Hypothalamus (tissue), 51 donors: ENCODE measurements around the gene NINJ1.
A peak's percentile ranks its signal among the peaks of the same experiment; 100 is the strongest.

Experiments used
- DNase-seq, 51 donors: peaks; one replicate each; lab custom pipeline; 2025; lab: John Stamatoyannopoulos, UW

NINJ1 gene

DNA sequence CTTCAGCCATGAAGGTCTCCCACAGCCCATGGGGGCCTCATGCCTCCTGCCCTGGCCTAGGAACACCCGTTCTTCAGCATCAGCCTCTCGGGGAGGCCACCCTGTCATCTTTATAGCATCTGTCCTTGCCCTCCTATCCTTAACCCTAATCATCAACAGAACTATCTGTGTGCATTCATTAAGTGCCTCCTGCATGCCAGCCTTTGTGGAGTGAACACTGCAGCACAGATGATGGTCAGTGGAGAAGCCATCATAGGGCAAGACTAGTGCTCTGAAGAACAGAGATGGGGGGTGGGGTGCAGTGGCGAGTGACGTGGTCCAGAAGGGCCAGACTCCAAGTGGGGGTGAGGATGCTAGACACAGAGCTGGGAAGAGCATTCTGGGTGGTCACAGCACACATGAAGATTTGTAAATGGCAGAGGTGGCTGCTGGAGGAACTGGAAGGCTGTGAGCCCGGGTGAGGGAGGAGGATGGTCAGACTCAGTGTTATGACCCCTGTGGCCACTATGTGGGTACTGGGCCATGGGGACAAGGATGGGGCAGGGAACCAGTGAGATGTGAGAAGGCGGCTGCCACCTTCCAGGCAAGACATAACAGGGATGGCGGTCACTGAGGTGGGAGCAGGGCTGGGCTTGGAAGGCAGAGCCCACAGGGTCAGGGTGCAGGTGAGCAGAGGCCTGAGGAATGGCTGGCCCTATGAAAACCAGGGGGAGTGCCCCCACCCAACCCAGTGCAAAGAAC is 41.6 kb downstream of the NINJ1 start:
- DNase-seq, result no peak

DNA sequence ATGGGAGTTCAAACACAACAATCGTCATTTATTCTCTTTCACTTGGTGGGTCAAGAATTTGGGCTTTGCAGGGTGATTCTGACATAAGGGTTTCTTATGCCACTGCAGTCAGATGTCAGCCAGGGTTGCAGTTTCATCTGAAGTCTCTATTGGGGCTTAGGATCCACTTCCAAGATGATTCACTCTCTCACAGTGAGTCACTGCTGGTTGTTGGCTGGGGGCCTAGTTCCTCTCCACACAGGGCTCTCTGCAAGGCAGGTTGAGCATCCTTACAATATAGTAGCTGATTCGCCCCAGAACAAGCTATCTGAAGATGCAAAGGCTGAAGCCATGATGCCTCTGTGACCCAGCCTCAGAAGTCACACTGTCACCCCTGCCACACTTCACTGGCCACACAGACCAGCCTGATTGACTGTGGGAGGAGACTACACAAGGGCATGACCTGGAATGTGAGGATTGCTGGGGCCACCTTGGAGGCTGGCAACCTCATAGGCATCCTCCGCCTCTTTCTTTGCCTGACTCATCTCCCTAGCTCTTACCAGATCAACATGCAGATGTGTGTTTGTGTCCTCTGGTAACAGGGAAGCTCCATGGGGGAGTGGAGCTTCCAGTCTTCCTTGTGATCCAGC is 42.5 kb downstream of the NINJ1 start:
- DNase-seq, result peak in 2 of 51 donors; percentile 27 to 54

DNA sequence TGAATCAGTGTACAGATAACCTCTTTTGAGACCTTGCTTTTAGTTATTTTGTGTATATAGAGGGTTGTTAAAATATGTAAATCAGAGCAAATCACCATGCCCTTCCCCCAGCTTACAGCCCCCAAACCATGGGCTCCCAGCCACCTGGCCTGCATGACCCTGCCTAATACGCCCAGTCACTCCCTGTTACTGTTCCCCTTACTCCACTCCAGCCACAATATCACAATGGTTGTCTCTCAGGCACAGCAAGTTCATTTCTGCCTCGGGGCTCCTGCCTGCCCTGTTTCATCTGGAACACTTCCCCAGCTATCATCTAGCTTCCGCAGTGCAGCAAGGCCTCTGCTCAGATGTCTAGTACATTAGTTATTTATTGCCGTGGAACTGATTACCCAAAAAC is 43.0 kb downstream of the NINJ1 start:
- DNase-seq, result no peak

DNA sequence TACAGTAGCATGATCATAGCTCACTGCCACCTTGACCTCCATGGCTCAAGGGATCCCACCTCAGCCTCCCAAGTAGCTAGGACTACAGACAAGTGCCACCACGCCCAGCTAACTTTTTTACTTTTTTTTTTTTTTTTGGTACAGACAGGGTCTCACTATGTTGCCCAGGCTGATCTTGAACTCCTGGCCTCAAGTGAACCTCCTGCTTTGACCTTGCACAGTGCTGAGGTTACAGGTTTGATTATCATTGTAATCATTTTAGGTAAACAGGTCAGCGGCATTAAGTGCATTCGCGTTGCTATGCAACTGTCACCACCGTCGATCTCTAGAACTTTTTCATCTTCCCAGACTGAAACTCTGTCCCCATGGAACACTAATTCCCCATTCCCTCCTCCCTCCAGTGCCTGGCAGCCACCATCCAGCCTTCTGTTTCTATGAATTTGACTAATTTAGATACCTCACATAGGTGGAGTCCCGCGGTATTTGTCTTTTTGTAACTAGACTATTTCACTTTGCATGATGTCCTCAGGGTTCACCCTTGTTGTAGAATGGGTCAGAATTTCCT is 43.9 kb downstream of the NINJ1 start:
- DNase-seq, result no peak

GRCh38 chr9:93089481-93089991 is 44.5 kb downstream of the NINJ1 start:
- no peak for DNase-seq

DNA sequence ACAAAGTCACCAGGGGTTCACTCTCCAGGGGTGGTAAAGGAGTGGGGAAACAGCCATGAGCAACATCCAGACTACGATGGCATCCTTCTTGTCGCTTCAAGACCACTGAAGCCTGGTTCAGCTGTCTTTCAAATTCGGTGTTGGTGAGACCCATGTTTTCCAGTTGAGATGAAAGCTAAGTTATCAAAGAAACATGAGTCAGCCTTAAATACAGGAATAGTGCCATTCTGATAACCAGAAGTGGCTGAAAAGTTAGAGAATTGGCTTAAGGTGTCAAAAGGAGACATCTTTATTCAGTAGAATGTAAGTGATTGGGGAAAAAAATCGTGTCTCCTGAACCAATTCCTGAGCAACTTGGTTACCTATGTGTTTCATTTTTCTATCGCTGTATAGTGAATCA is 45.0 kb downstream of the NINJ1 start:
- no peak for DNase-seq

- no peak for DNase-seq
Observed at GRCh38 chr9:93088656-93089015, 45.4 kb downstream of the NINJ1 start.

DNA sequence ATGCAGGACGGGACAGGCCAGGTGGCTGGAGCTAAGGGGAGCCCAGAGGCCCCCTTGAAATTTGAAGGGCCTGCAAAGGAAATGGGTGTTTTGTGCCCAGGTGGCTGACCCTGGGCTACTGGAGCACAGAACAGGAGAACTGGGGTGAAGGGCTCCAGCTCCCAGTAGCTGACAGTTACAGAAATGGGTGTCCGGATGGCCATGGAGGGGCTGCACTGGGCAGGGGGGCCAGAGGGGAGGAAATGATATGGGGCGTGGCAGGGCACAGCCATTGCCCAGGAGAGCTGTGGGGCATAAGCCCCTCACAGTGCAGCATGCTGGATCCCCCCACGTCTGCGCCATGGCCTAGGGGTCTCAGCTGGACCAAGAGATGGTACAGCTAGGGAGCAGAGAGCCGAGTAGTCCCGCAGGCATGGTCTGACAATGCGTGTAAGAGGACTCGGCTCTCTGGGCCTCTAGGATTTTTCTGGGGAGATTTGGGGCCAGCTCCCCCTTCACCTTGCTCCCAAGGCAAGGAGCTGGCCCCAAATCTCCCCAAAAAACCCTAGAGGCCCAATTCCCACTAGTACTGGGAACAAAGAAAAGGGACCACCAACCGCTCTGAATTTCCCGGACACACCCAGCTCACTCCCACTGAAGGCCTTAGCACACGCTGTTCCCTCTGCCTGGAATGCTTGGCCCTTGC is 45.9 kb downstream of the NINJ1 start:
- no peak for DNase-seq

DNA sequence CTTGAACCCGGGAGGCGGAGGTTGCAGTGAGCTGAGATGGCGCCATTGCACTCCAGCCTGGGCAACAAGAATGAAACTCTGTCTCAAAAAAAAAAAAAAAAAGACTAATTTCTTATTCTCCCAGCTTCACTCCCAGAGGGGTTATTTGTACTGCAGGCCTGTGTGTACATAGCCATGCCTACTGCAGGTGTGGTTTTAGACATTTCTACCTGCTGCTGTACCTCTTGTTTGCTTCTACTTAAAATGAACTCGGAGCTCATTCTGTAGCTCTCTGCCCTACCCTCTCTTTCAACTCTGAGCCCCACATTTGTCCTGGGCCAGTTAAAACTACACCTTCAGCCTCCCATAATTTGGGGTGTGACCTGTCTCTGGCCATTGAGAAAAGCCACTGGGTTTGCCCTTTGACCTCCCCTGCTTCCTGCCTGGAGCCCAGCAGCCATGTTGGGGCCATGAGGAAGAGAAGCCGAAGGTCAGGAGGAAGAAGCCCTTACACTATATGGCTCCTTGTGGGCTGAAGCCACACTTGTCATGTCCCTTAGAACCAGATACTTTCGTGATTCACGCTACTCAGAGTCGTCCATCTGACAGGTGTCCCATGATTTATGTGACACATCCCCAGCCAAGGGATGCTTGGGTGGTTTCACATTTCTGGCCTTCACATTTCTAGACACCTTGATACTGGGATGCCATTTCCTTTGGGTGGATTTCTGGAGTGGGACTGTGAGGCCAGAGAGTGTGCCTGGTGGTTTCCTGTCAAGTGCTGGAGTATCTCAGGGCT is 47.4 kb downstream of the NINJ1 start:
- no peak for DNase-seq

GRCh38 chr9:93085676-93086075 is 48.4 kb downstream of the NINJ1 start:
- no peak for DNase-seq

DNA sequence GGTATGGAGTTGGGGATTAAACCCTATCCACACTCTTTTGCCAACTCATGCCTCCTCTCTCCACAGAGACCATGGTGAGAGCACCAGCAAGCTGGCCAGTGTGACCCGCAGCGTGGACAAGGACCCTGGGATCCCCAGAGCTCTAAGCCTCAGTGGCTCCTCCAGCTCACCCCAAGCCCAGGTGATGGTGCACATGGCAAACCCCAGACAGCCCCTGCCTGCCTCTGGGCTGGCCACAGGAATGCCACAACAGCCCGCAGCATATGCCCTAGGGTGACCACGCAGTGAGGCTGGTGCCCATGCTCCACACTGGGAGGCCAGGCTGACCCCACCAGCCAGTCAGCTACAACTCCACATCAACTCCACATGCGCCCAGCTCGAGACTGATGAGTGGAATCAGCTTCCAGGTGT is 49.6 kb downstream of the NINJ1 start:
- no peak for DNase-seq

DNA sequence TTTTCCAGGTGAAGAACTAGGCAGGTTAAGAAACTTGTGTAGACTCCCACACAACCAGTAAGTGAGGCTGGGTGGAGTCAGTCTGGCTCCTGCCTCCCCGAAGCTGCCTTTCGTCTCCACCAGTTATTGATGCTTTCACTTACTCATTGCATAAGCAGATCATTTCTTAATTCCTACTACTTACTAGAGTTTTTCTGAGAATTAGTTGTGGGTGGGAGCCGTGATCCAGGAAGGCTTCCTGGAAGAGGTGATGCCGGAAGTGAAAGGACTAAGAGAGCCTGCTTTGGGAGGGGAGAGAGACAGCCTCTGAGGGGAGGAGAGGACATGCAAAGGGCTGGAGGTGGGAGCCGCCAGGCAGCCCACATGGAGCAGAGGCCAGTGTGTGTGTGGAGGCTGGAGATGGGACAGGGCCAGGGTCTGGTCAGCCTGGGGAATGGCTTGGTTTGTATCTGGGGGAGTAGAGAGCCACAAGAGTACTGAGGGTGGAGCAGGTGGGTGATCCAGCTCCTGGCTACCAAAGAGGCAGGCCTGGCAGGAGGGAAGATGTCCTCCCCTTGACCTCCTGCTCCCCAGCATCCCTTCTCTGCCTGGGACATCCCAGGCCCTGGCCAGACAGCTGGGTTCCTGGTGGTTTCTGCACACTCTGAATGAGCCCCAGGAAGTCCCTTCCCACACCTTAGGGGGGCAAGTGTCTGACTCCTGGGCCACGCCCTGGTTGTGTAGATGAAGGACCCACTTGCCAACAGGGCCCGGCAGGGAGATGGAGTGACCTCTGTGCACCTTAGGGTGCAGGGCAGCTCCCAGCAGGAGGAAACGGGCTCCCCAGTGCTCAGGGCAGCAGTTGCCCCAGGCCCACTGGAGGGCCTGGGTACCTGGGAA is 50.2 kb downstream of the NINJ1 start:
- no peak for DNase-seq

DNA sequence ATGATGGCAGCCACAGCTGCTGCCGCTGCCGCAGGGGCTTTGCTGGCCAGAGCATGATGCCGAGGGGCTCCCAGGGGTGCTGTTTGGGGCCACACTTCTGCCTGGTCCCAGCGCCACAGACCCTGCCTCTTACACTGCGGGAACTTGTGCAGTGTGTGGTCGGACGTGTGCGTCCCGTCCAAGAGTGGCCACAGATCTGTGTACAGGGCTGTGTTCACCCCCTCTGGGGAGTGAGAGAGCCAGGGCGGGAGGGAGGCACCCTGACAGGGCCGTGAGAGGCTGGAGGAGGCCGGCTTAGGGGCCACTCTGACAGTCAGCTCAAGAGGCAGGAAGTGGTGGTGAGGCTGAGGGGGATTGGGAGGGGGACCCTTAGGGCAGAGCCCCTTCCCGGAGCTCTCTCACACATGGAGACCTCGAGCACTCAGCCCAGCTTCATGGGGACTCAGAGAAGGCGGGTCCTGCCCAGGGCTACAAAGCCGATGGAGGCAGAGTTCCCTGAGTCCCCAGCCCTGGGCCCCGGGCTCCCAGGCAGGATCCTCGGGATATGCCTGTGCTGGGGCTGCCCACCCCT is 51.1 kb downstream of the NINJ1 start:
- no peak for DNase-seq

DNA sequence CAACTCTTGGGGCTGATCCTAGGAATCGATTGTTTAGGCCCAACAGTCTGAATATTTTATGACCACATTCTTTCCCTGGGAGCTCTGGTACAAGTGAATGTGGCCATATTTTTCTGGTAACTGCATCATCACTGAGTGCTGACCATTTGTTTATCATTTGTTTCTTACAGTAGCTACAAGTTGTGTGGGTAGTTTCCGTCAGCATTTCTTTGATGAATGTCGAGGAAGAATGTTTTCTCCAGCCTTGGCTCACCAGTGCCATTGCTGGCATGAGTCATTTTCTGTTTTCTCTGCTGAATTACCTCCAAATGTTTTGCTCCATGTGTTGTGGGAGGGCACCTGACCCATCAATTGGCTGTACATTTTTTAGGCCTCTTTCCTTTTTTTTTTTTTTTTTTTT is 52.1 kb downstream of the NINJ1 start:
- DNase-seq, result no peak

DNA sequence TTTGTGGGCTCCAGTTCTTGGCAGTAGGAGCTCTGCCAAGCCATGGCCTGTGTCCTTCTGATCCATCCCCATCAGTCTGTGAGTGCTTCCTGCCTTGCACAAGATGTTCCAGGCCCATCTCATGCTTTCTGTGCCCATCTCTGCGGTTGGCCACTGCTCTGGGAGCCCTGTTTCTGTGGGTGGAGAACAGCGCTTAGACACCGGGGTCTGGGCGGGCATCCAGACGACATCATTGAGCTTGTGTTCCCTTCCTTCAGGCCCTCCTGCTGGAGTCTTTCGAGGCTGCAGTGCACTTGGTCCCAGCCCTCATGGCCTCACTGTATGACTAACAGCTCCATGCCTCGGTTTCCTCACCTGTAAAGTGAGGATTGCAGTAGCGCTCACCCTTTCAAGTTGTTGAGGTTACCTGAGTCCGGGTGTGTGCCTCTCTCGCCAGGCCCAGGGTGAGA is 52.9 kb downstream of the NINJ1 start:
- peak in 9 of 51 donors; percentile 14 to 39 (median 29) for DNase-seq

DNA sequence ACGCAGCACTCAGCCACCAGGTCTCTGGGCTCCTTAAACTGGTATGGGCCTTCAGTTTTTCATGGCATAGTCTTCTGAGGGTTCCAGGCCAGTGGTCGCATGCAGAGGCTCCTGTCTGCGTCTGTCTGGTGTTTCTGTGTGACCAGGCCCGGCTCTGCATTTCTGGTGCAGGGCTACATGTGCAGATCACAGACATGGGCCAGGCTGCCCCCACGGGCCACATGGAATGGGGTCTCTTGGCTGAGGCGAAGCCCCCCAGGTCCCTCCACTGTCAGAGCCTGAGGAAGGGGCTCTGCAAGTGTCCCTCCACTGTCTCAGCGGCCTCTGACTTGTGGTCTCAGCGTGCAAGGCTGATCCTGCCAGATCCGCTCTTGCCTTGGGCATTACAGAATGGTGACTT is 53.6 kb downstream of the NINJ1 start:
- DNase-seq, result no peak

GRCh38 chr9:93079371-93079770 is 54.7 kb downstream of the NINJ1 start:
- no peak for DNase-seq

DNA sequence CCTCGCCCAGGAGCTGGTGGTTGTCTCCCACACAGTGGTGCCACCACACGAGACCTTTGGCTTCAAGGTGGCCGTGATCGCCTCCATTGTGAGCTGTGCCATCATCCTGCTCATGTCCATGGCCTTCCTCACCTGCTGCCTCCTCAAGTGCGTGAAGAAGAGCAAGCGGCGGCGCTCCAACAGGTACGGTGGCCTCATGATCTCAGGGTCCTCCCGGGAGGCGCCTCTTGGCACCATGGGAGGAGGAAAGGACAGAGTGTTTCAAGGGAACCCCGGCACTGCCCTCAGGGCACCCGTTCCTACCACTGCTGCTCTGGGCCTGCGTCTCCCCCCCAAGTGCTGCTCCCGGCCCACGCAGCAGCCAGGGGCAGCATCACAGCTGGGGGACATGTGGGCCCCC is 56.2 kb downstream of the NINJ1 start:
- no peak for DNase-seq

GRCh38 chr9:93077367-93077766 is 56.7 kb downstream of the NINJ1 start:
- DNase-seq, result no peak
